GM10266 (cell line): Measurements from ENCODE around the gene SSH2.

Experiments used
- DNase-seq: peaks from one replicate; pipeline ENCODE4 v3.0.0; 2012; ENCODE audit errors: extremely low spot score
- TF ChIP-seq, protein P1 (sequence below): IDR thresholded peaks from 2 replicates; pipeline ENCODE4 v1.5.1; 2012; ENCODE audit warnings: mild to moderate bottlenecking, low read depth; ENCODE audit not compliant: control insufficient read depth, insufficient read depth; ENCODE audit errors: missing control alignments

SSH2 gene

DNA sequence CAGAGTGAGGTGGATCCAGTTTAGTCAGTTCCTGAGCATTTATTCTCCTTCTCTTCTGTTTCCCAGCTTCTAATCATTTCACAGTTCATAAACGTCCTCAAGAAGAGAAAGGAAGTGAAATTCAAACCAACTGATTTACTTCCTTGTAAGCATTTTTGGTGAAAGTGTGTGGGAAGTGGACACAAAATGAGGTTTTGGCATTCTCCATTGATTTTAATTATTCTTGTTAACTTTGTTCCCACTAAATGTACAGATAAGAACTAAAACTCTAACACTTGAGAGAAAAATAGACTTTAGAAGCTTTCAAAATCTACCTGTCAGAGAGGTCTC is 264.6 kb downstream of the SSH2 start:
- no peak for DNase-seq
- TF ChIP-seq, protein P1, sequence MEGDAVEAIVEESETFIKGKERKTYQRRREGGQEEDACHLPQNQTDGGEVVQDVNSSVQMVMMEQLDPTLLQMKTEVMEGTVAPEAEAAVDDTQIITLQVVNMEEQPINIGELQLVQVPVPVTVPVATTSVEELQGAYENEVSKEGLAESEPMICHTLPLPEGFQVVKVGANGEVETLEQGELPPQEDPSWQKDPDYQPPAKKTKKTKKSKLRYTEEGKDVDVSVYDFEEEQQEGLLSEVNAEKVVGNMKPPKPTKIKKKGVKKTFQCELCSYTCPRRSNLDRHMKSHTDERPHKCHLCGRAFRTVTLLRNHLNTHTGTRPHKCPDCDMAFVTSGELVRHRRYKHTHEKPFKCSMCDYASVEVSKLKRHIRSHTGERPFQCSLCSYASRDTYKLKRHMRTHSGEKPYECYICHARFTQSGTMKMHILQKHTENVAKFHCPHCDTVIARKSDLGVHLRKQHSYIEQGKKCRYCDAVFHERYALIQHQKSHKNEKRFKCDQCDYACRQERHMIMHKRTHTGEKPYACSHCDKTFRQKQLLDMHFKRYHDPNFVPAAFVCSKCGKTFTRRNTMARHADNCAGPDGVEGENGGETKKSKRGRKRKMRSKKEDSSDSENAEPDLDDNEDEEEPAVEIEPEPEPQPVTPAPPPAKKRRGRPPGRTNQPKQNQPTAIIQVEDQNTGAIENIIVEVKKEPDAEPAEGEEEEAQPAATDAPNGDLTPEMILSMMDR, result no peak

DNA sequence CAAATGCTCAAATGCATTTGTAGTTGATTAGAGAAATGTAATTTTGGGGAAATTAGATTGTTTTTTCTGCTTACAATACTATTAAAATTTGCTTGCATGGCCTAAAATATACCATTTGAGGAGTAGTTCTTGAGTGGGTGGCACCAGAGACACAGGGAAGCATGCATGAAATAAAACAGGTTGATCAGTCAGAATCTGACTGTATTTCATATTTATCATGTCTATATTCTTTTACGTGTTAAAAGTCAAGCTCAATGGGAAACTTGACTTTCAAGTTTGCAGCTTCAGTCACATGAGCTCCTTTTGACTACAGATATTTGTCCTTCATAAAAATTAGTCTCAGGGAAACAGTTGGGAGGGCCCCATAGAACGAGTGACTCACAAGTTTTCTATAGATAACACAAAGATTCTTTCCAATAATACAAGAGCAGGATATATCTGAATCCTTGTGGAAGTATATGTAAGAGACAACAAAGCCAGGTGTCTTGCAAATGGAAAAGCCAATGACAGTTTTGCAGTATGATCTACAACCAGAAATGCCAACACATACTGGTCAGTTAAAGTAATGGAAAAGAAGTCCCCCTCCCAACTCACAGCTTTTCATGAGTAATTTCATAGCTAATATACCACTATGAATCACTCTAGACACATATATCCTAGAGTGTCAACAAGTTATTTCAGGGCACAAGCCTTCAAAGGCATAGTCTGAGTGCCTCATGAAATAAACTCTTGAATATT is 265.1 kb downstream of the SSH2 start:
- peak; percentile 35 for DNase-seq
- TF ChIP-seq, protein P1, result no peak

- DNase-seq, result no peak
- TF ChIP-seq, protein P1, result no peak
These were observed 266.9 kb downstream of the SSH2 start for GRCh38 chr17:29663155-29663554.

GRCh38 chr17:29661213-29661612 is 268.8 kb downstream of the SSH2 start:
- TF ChIP-seq, protein P1, result no peak

DNA sequence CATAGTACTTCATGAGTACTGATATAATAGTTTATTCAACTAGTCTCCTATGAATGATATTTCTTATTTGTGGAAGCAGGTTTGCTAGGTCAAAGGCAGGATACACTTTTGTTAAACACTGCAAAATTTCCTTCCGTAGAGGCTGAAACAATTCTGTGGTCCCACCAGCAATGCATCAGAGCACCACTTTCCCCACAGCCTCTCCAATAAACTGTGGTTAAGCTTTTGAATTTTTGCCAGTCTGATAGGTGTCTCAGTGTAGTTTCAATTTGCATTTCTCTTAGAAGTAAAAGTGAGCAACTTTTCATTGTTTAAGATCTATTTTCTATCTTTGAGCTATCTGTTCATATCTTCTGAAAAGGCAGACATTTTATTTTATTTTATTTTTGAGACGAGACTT is 270.9 kb downstream of the SSH2 start:
- DNase-seq, result no peak
- TF ChIP-seq, protein P1, result no peak

More at GRCh38 chr17:29661213-29661612, 268.8 kb downstream of the SSH2 start:
- DNase-seq, result no peak

DNA sequence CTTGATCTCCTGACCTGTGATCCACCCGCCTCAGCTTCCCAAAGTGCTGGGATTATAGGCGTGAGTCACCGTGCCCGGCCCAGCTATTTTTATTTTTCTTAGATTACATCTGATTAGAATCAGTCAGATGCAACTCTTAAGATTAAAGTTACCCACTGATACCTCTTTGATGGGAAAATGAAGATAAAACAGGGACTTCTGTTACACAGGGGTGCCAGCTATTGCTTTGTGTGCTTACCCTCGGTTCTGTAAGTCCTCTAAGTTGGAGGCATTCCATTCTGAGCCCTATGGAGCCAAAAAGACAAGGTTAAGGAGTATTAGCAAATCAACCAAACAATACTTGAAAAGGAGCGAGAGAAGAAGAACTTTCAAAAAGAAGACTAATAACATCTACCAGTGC is 274.7 kb downstream of the SSH2 start:
- TF ChIP-seq, protein P1, result no peak
- DNase-seq, result no peak

GRCh38 chr17:29653995-29654714 is 275.9 kb downstream of the SSH2 start:
- no peak for DNase-seq
- TF ChIP-seq, protein P1, result no peak
